Measurements from ENCODE around the gene ADAMTS12. TPM values are rescaled to one million over a fixed set of nuclear protein-coding genes. Genes with fewer than 3 reads are reported as not detected.

ADAMTS12 gene
- total and polyA plus RNA-seq, 9 of the 15 experiments (the other 6 are each of a cell fraction or from before 2014, with no cell fraction given): 0.11 TPM; not detected in 8

GRCh38 chr5:33611877-33612276 lies 279.9 kb downstream of the ADAMTS12 start:
- H3K9ac ChIP-seq (ENCODE audit: insufficient read depth in 1 of 2, low read depth in 2 of 2, low read length in 2 of 2): no peak overlapping the region
- H3K79me2 ChIP-seq (ENCODE audit: control insufficient read depth, insufficient read depth, low read length): no peaks in the 10 kb centered on the region
- H3K4me2 ChIP-seq (ENCODE audit: insufficient read depth, low read length): no peak overlapping the region
- H3K4me1 ChIP-seq (replicated peaks in 1 of 2; ENCODE audit: control insufficient read depth in 2 of 2, insufficient read depth in 2 of 2, low read length in 2 of 2): no peaks in the 10 kb centered on the region
- no peaks in the 10 kb centered on the region for H3K36me3 ChIP-seq (ENCODE audit: control insufficient read depth, insufficient read depth, low read length)
- no peak overlapping the region for H3K4me3 ChIP-seq
- no peaks in the 10 kb centered on the region for H3K9me1 ChIP-seq (ENCODE audit: control insufficient read depth, insufficient read depth, low read length)
- FAIRE-seq (no peak), DNase-seq (ENCODE audit: extremely low read depth in 1 of 4, low spot score in 3 of 4) (no peak), ATAC-seq (no peak)
- intact Hi-C loops (cut with micrococcal nuclease): no loop called here
- H3K9me3 ChIP-seq (replicated peaks; ENCODE audit: control insufficient read depth, insufficient read depth, low read depth, low read length): no peaks in the 10 kb centered on the region
- no peak for TF ChIP-seq CREBBP (IDR thresholded peaks at IDR 0.05; ENCODE audit: low read depth, low read length)
- TF ChIP-seq TEAD4 (IDR thresholded peaks at IDR 0.05; ENCODE audit: low read length): no peak
- TF ChIP-seq TEAD4 (CRISPR knock-in tag; IDR thresholded peaks at IDR 0.05; ENCODE audit: borderline replicate concordance): no peak
- no peak for TF ChIP-seq L3MBTL2 (IDR thresholded peaks at IDR 0.05)
- no peak for TF ChIP-seq CHCHD3 (CRISPR knock-in tag; IDR thresholded peaks at IDR 0.05)
- TF ChIP-seq TEAD1 (CRISPR knock-in tag; IDR thresholded peaks at IDR 0.05): no peak
- ChIA-PET CTCF (ENCODE audit: low intra/inter-chr PET ratio) (no interaction called here), POLR2A (no interaction called here)
- no TSS peak for BruUV-seq (replicated peaks)
- H3K27me3 ChIP-seq (ENCODE audit: control insufficient read depth in 2 of 2, insufficient read depth in 2 of 2, low read length in 2 of 2): peaks cover 2 to 4% of the 10 kb centered on the region in 2 experiments; a peak in 3 of 5 replicates
- H2AFZ ChIP-seq (ENCODE audit: low read depth, low read length): no peak overlapping the region
- in situ Hi-C loops (cut with MboI): no loop called here
- WGBS (ENCODE audit: insufficient coverage, low coverage, missing lambda C conversion rate): 0% methylated on average over 1 of the region's 1 CpG
- no peak overlapping the region for H3K27ac ChIP-seq (ENCODE audit: extremely low read depth, low read depth, low read length)
- H4K20me1 ChIP-seq (replicated peaks; ENCODE audit: control insufficient read depth, insufficient read depth, low read length): no peaks in the 10 kb centered on the region

- H3K36me3 ChIP-seq (ENCODE audit: control insufficient read depth, insufficient read depth, low read length): no peaks in the 10 kb centered on the region
- H3K9me1 ChIP-seq (ENCODE audit: control insufficient read depth, insufficient read depth, low read length): no peaks in the 10 kb centered on the region
- ATAC-seq (no peak; the same call in 2 of the 3 replicates), FAIRE-seq (no peak), DNase-seq (ENCODE audit: extremely low read depth in 1 of 4, low spot score in 3 of 4) (no peak)
- no peaks in the 10 kb centered on the region for H3K9me3 ChIP-seq (replicated peaks; ENCODE audit: control insufficient read depth, insufficient read depth, low read depth, low read length)
- H3K27me3 ChIP-seq (ENCODE audit: control insufficient read depth in 2 of 2, insufficient read depth in 2 of 2, low read length in 2 of 2): peaks cover 0 to 2% of the 10 kb centered on the region in 2 experiments; a peak in 2 of 5 replicates
- H3K4me1 ChIP-seq (replicated peaks in 1 of 2; ENCODE audit: control insufficient read depth in 2 of 2, insufficient read depth in 2 of 2, low read length in 2 of 2): no peaks in the 10 kb centered on the region
- no peak overlapping the region for H3K4me3 ChIP-seq
- H4K20me1 ChIP-seq (replicated peaks; ENCODE audit: control insufficient read depth, insufficient read depth, low read length): no peaks in the 10 kb centered on the region
- H3K4me2 ChIP-seq (ENCODE audit: insufficient read depth, low read length): no peak overlapping the region
- H2AFZ ChIP-seq (ENCODE audit: low read depth, low read length): no peak overlapping the region
- in situ Hi-C loops (cut with MboI): no loop called here
- CTCF ChIA-PET (ENCODE audit: low intra/inter-chr PET ratio): no interaction called here
- POLR2A ChIA-PET: no interaction called here
- H3K79me2 ChIP-seq (ENCODE audit: control insufficient read depth, insufficient read depth, low read length): no peaks in the 10 kb centered on the region
- no peak overlapping the region for H3K27ac ChIP-seq (ENCODE audit: extremely low read depth, low read depth, low read length)
- H3K9ac ChIP-seq (ENCODE audit: insufficient read depth in 1 of 2, low read depth in 2 of 2, low read length in 2 of 2): no peak overlapping the region
- BruUV-seq (replicated peaks): no TSS peak
- intact Hi-C loops (cut with micrococcal nuclease): no loop called here
- WGBS (ENCODE audit: insufficient coverage, low coverage, missing lambda C conversion rate): 4% methylated on average over 8 of the region's 8 CpGs
- TF ChIP-seq ZNF354B (CRISPR knock-in tag; IDR thresholded peaks at IDR 0.05) (no peak), TSC22D4 (tag; IDR thresholded peaks at IDR 0.05) (no peak), MYC (IDR thresholded peaks at IDR 0.05; ENCODE audit: low read depth, low read length) (no peak), MYC (CRISPR knock-in tag; IDR thresholded peaks at IDR 0.05; ENCODE audit: borderline replicate concordance, low read depth) (no peak), ZNF124 (CRISPR knock-in tag; IDR thresholded peaks at IDR 0.05) (no peak), NFRKB (IDR thresholded peaks at IDR 0.05; ENCODE audit: low read depth) (no peak), ZNF764 (CRISPR knock-in tag; IDR thresholded peaks at IDR 0.05; ENCODE audit: low read depth) (no peak), DLX4 (CRISPR knock-in tag; IDR thresholded peaks at IDR 0.05) (no peak), ZBTB17 (CRISPR knock-in tag; IDR thresholded peaks at IDR 0.05) (no peak), CHD4 (IDR thresholded peaks at IDR 0.05; ENCODE audit: insufficient read depth, insufficient replicate concordance, low read depth, low read length, poor library complexity, severe bottlenecking) (no peak), FOXA1 (IDR thresholded peaks at IDR 0.05; ENCODE audit: borderline replicate concordance) (no peak), TAL1 (IDR thresholded peaks at IDR 0.05) (no peak), WHSC1 (IDR thresholded peaks at IDR 0.05; ENCODE audit: low read length) (no peak), GATA2 (CRISPR knock-in tag; IDR thresholded peaks at IDR 0.05) (no peak)
These were observed 283.3 kb downstream of the ADAMTS12 start for GRCh38 chr5:33608344-33609041.
